Astrocyte (in vitro differentiated cells and primary cell): Measurements from ENCODE around the gene HEMK1. TPM values are rescaled to one million over a fixed set of nuclear protein-coding genes. Genes with fewer than 3 reads are reported as not detected.
A peak's percentile ranks its signal among the peaks of the same experiment; 100 is the strongest.

ENCODE experiments used
- DNase-seq: peaks from one replicate; pipeline ENCODE4 v3.0.0-alpha.2; 2010; ENCODE audit warnings: low read depth
- FAIRE-seq: peaks from 2 replicates; lab custom pipeline; 2011; peaks lifted over from hg19 to GRCh38; lab: Jason Lieb, UNC
- H2AFZ ChIP-seq: 2 replicates; pipeline ENCODE4 v1.6.0; 2012; ENCODE audit warnings: low read depth, low read length, inconsistent platforms
- H3K27ac ChIP-seq: 2 replicates; pipeline ENCODE4 v1.5.1; 2011; ENCODE audit warnings: low read depth, low read length, inconsistent platforms
- H3K27me3 ChIP-seq: 2 replicates; pipeline ENCODE4 v1.6.0; 2011; ENCODE audit warnings: low read length, inconsistent platforms; ENCODE audit not compliant: insufficient read depth
- H3K36me3 ChIP-seq: 2 replicates; pipeline ENCODE4 v1.5.1; 2011; ENCODE audit warnings: low read length, inconsistent platforms; ENCODE audit not compliant: insufficient read depth
- H3K4me1 ChIP-seq: 2 replicates; pipeline ENCODE4 v1.5.1; 2011; ENCODE audit warnings: low read length, inconsistent platforms; ENCODE audit not compliant: insufficient read depth
- H3K4me2 ChIP-seq: 2 replicates; pipeline ENCODE4 v1.6.0; 2012; ENCODE audit warnings: low read length, inconsistent platforms
- H3K4me3 ChIP-seq: 2 replicates; pipeline ENCODE4 v1.5.1; 2011; ENCODE audit warnings: low read depth, mild to moderate bottlenecking, low read length, inconsistent platforms; ENCODE audit not compliant: insufficient read depth
- H3K79me2 ChIP-seq: 2 replicates; pipeline ENCODE4 v1.6.0; 2012; ENCODE audit warnings: mild to moderate bottlenecking, low read length, inconsistent platforms; ENCODE audit not compliant: insufficient read depth
- H3K9ac ChIP-seq: 2 replicates; pipeline ENCODE4 v1.6.0; 2012; ENCODE audit warnings: mild to moderate bottlenecking, low read length, inconsistent platforms
- H3K9me3 ChIP-seq: 2 replicates; pipeline ENCODE4 v1.5.1; 2012; ENCODE audit warnings: low read depth, mild to moderate bottlenecking, low read length, inconsistent platforms; ENCODE audit not compliant: insufficient read depth
- H4K20me1 ChIP-seq: 2 replicates; pipeline ENCODE4 v1.6.0; 2012; ENCODE audit warnings: low read length, inconsistent platforms; ENCODE audit not compliant: insufficient read depth
- H3K27ac Mint-ChIP-seq: one replicate; pipeline ENCODE4 v1.8.0; 2021; ENCODE audit warnings: mild to moderate bottlenecking, mixed read lengths; ENCODE audit not compliant: unreplicated experiment
- H3K27me3 Mint-ChIP-seq: one replicate; pipeline ENCODE4 v1.8.0; 2021; ENCODE audit warnings: low read depth, mixed read lengths; ENCODE audit not compliant: unreplicated experiment
- H3K36me3 Mint-ChIP-seq: one replicate; pipeline ENCODE4 v1.8.0; 2021; ENCODE audit warnings: low read depth, mixed read lengths; ENCODE audit not compliant: unreplicated experiment
- H3K4me1 Mint-ChIP-seq: one replicate; pipeline ENCODE4 v1.8.0; 2021; ENCODE audit warnings: low read depth, mixed read lengths; ENCODE audit not compliant: unreplicated experiment
- H3K4me3 Mint-ChIP-seq: one replicate; pipeline ENCODE4 v1.8.0; 2021; ENCODE audit warnings: mild to moderate bottlenecking, moderate library complexity, mixed read lengths; ENCODE audit not compliant: unreplicated experiment
- H3K9me3 Mint-ChIP-seq: one replicate; pipeline ENCODE4 v1.8.0; 2021; ENCODE audit warnings: mild to moderate bottlenecking, mixed read lengths; ENCODE audit not compliant: unreplicated experiment
- EZH2 ChIP-seq: IDR thresholded peaks from 2 replicates; pipeline ENCODE4 v1.6.1; 2012; ENCODE audit warnings: mild to moderate bottlenecking, low read length, inconsistent platforms; ENCODE audit not compliant: insufficient read depth
- total RNA-seq: library from RNA; stranded (reverse); gene quantifications from 2 replicates; pipeline ENCODE4 v1.2.1, GENCODE V29; 2021
- TF ChIP-seq, protein P1 (sequence below): IDR thresholded peaks from 2 replicates; pipeline ENCODE4 v1.5.1; 2011; ENCODE audit warnings: low read depth, mild to moderate bottlenecking, inconsistent platforms, low read length, moderate library complexity; ENCODE audit not compliant: insufficient read depth

HEMK1 gene
- total RNA-seq, 1 donor from 2014 or later = 13.6 TPM

DNA sequence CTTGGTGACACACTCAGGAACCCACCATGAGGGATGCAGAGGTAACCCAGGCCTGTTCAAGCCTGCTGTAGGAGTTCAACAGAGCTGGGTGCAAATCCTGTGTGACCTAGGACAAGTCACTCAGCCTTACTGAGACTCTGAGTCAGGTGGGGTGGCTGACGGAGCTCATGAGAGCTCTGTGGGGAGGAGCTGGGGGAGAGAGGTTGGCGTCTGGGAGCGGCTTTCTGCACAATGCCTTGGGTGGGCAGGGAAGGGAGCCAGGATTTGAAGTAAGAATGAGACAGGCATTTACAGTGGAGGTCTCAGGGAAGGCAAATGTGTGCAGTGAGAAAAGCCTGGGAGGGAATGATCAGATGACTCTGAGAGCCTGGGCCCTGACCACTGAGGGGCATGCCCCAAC lies 20.1 kb upstream of the HEMK1 start:
- Histone ChIP-seq H3K36me3 (no peaks in the 10 kb centered on the region), H3K4me1 (no peaks in the 10 kb centered on the region), H3K9me3 (no peaks in the 10 kb centered on the region), H3K27me3 (peaks cover 5% of the 10 kb centered on the region), H4K20me1 (no peaks in the 10 kb centered on the region), H3K79me2 (no peaks in the 10 kb centered on the region), H3K4me2 (no peak overlapping the region), H3K4me3 (no peak overlapping the region), H3K9ac (no peak overlapping the region), H3K27ac (no peak overlapping the region), H2AFZ (no peak overlapping the region)
- no peak overlapping the region for H3K27ac Mint-ChIP-seq
- H3K4me3 Mint-ChIP-seq = no peak overlapping the region
- TF ChIP-seq, protein P1, sequence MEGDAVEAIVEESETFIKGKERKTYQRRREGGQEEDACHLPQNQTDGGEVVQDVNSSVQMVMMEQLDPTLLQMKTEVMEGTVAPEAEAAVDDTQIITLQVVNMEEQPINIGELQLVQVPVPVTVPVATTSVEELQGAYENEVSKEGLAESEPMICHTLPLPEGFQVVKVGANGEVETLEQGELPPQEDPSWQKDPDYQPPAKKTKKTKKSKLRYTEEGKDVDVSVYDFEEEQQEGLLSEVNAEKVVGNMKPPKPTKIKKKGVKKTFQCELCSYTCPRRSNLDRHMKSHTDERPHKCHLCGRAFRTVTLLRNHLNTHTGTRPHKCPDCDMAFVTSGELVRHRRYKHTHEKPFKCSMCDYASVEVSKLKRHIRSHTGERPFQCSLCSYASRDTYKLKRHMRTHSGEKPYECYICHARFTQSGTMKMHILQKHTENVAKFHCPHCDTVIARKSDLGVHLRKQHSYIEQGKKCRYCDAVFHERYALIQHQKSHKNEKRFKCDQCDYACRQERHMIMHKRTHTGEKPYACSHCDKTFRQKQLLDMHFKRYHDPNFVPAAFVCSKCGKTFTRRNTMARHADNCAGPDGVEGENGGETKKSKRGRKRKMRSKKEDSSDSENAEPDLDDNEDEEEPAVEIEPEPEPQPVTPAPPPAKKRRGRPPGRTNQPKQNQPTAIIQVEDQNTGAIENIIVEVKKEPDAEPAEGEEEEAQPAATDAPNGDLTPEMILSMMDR = no peak
- TF ChIP-seq EZH2 = no peak
- FAIRE-seq (no peak), DNase-seq (no peak)
- no peaks in the 10 kb centered on the region for H3K4me1 Mint-ChIP-seq
- no peaks in the 10 kb centered on the region for H3K9me3 Mint-ChIP-seq
- no peaks in the 10 kb centered on the region for H3K36me3 Mint-ChIP-seq
- peaks cover 26% of the 10 kb centered on the region for H3K27me3 Mint-ChIP-seq

DNA sequence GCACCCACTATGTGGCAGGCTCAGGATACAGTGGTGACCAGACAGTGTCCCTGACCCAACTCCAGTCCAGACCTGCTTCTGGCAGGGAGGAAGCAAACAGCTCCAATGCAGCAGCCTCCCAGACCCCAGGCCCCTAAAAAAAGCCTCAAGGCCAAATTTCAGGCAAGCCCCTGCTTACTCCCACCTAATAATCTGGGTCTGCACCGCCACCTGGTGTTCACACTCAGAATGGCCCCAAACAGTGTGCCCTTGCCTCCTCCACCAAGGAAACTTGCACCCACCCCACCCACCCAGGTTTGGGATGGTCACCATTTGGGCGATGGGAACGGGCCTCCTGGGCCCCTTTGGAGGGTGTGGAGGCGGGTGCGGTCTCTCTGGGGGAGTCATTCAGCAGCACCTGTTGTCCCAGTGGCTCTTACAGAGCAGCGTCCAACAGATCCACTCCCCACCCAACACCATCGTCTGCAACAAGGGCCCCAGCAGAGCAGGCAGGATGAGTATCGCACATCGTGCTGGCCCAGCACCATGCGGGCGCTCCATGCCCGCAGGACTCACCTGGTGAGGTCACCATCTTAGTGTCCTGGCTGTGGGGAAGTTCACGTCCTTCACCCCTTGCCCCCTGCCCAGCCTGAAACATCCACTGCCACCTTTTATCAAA lies 19.1 kb upstream of the HEMK1 start:
- Histone ChIP-seq H3K36me3 (no peaks in the 10 kb centered on the region), H3K4me1 (no peaks in the 10 kb centered on the region), H3K79me2 (no peaks in the 10 kb centered on the region), H3K4me3 (no peak overlapping the region), H3K27me3 (peaks cover 5% of the 10 kb centered on the region), H4K20me1 (no peaks in the 10 kb centered on the region), H3K4me2 (no peak overlapping the region), H3K9ac (no peak overlapping the region), H3K9me3 (no peaks in the 10 kb centered on the region), H3K27ac (no peak overlapping the region), H2AFZ (no peak overlapping the region)
- no peak overlapping the region for H3K4me3 Mint-ChIP-seq
- DNase-seq = no peak
- no peak for FAIRE-seq
- no peak overlapping the region for H3K27ac Mint-ChIP-seq
- no peaks in the 10 kb centered on the region for H3K9me3 Mint-ChIP-seq
- TF ChIP-seq, protein P1 = peak; percentile 62
- no peak for TF ChIP-seq EZH2
- no peaks in the 10 kb centered on the region for H3K4me1 Mint-ChIP-seq
- peaks cover 33% of the 10 kb centered on the region for H3K27me3 Mint-ChIP-seq
- H3K36me3 Mint-ChIP-seq = no peaks in the 10 kb centered on the region

- Histone ChIP-seq H3K9me3 (no peaks in the 10 kb centered on the region), H3K27me3 (peaks cover 5% of the 10 kb centered on the region), H3K4me2 (no peak overlapping the region), H3K4me1 (no peaks in the 10 kb centered on the region), H4K20me1 (no peaks in the 10 kb centered on the region), H3K4me3 (no peak overlapping the region), H3K36me3 (no peaks in the 10 kb centered on the region), H2AFZ (no peak overlapping the region), H3K79me2 (no peaks in the 10 kb centered on the region), H3K27ac (no peak overlapping the region), H3K9ac (no peak overlapping the region)
- Mint-ChIP-seq H3K27me3 (peaks cover 36% of the 10 kb centered on the region), H3K4me3 (no peak overlapping the region), H3K36me3 (no peaks in the 10 kb centered on the region), H3K4me1 (no peaks in the 10 kb centered on the region), H3K9me3 (no peaks in the 10 kb centered on the region), H3K27ac (no peak overlapping the region)
- FAIRE-seq (no peak), DNase-seq (no peak)
- TF ChIP-seq, protein P1 = no peak
- no peak for TF ChIP-seq EZH2
These were observed 18.2 kb upstream of the HEMK1 start for GRCh38 chr3:50551054-50551659.
